Loucy (cell line): ENCODE results near the gene HS3ST2.

Experiments used
- H2AFZ ChIP-seq: fragments of 200-600 bp; sonication (generic); 2 replicates; pipeline ENCODE4 v1.6.0; 2016; ENCODE audit warnings: antibody characterized with exemption, mild to moderate bottlenecking, low read length, moderate library complexity
- H3F3A ChIP-seq: fragments of 200-600 bp; 2 replicates; pipeline ENCODE4 v1.6.0; 2016; ENCODE audit warnings: antibody characterized with exemption, low read depth, mild to moderate bottlenecking
- H3K27me3 ChIP-seq: fragments of 200-600 bp; sonication (generic); 2 replicates; pipeline ENCODE4 v1.6.1; 2014; ENCODE audit warnings: low read length, mild to moderate bottlenecking; ENCODE audit not compliant: insufficient read depth, poor library complexity, severe bottlenecking
- H3K36me3 ChIP-seq: fragments of 200-600 bp; sonication (generic); 2 replicates; pipeline ENCODE4 v1.6.1; 2016; ENCODE audit warnings: low read length; ENCODE audit not compliant: insufficient read depth
- H3K4me1 ChIP-seq: fragments of 200-600 bp; sonication (generic); 2 replicates; pipeline ENCODE4 v1.5.1; 2014; ENCODE audit warnings: low read length, mild to moderate bottlenecking; ENCODE audit not compliant: insufficient read depth, poor library complexity, severe bottlenecking
- H3K4me2 ChIP-seq: fragments of 200-600 bp; sonication (generic); 2 replicates; pipeline ENCODE4 v1.6.0; 2014; ENCODE audit warnings: antibody characterized with exemption, low read length, low read depth, mild to moderate bottlenecking; ENCODE audit not compliant: poor library complexity, severe bottlenecking
- H3K4me3 ChIP-seq: fragments of 200-600 bp; sonication (generic); 2 replicates; pipeline ENCODE4 v1.5.1; 2014; ENCODE audit warnings: low read length, mild to moderate bottlenecking, mixed read lengths; ENCODE audit not compliant: poor library complexity, severe bottlenecking
- H3K79me2 ChIP-seq: fragments of 200-600 bp; sonication (generic); 2 replicates; pipeline ENCODE4 v1.6.1; 2014; ENCODE audit warnings: low read length; ENCODE audit not compliant: insufficient read depth
- H3K9ac ChIP-seq: fragments of 200-600 bp; sonication (generic); 2 replicates; pipeline ENCODE4 v1.6.0; 2014; ENCODE audit warnings: mild to moderate bottlenecking, low read depth, low read length, moderate library complexity; ENCODE audit not compliant: poor library complexity, severe bottlenecking
- H3K9me2 ChIP-seq: fragments of 200-600 bp; sonication (generic); replicated peaks from 2 replicates; pipeline ENCODE4 v1.6.1; 2016; ENCODE audit warnings: low read depth, low read length, mixed read lengths
- H3K9me3 ChIP-seq: fragments of 200-600 bp; sonication (generic); 2 replicates; pipeline ENCODE4 v1.6.1; 2014; ENCODE audit warnings: mild to moderate bottlenecking, antibody characterized with exemption, low read length, low read depth; ENCODE audit not compliant: insufficient read depth
- H4K20me1 ChIP-seq: fragments of 200-600 bp; sonication (generic); 2 replicates; pipeline ENCODE4 v1.6.0; 2014; ENCODE audit warnings: antibody characterized with exemption, low read length, mild to moderate bottlenecking; ENCODE audit not compliant: insufficient read depth, poor library complexity, severe bottlenecking
- EZH2phosphoT487 ChIP-seq: fragments of 200-600 bp; IDR thresholded peaks from 2 replicates; pipeline ENCODE4 v1.6.1; 2018; ENCODE audit warnings: antibody characterized with exemption, mild to moderate bottlenecking, moderate library complexity, borderline replicate concordance
- TF ChIP-seq, protein P1 (sequence below): fragments of 200-600 bp; sonication (generic); conservative IDR thresholded peaks from 2 replicates; pipeline ENCODE4 v1.5.1; 2014; ENCODE audit warnings: mild to moderate bottlenecking, antibody characterized with exemption, low read length

Gene HS3ST2

DNA sequence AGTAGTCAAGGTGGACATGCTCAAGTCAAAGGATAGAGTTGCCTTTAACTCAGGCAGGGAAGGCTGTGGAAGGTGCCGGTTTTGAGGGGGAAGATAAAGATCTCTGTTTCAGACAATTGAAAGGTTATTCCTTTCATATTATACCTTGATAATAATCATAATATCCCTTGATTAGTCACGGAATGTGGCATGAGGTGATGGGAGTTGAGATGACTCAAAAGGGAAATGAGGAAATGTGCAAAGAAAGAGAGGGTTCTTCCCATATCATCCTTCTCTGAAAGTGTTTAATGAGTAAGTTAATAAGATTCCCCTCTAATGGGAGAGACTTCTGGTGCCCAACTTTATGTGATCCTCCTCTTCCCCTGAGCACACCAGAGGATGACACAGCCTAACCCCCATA lies 43.1 kb upstream of the HS3ST2 start:
- TF ChIP-seq, protein P1, sequence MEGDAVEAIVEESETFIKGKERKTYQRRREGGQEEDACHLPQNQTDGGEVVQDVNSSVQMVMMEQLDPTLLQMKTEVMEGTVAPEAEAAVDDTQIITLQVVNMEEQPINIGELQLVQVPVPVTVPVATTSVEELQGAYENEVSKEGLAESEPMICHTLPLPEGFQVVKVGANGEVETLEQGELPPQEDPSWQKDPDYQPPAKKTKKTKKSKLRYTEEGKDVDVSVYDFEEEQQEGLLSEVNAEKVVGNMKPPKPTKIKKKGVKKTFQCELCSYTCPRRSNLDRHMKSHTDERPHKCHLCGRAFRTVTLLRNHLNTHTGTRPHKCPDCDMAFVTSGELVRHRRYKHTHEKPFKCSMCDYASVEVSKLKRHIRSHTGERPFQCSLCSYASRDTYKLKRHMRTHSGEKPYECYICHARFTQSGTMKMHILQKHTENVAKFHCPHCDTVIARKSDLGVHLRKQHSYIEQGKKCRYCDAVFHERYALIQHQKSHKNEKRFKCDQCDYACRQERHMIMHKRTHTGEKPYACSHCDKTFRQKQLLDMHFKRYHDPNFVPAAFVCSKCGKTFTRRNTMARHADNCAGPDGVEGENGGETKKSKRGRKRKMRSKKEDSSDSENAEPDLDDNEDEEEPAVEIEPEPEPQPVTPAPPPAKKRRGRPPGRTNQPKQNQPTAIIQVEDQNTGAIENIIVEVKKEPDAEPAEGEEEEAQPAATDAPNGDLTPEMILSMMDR, result no peak
- TF ChIP-seq EZH2phosphoT487, result no peak
- H3K9me2 ChIP-seq, result no peaks in the 10 kb centered on the region

DNA sequence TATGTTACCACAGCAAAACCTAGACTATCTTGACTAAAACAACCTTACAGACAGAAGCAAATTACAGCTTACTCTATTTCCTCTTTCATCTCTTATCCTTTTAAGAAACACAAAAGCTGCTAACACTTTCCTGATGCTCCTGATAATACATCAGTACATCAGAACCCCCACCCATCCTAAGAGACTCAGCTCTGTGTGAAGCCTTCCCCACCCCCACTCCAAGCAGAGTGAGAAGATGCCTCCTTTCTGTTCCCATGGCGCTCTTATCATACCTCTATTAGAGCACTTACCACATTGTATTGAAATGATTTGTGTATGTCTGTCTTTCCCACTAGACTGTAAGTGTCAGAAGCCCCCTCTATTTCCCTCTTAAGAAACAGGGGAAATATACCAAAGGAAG lies 42.4 kb upstream of the HS3ST2 start:
- Histone ChIP-seq H3K27me3 (no peaks in the 10 kb centered on the region), H2AFZ (no peak overlapping the region), H3K4me2 (no peak overlapping the region), H3K79me2 (no peaks in the 10 kb centered on the region), H3F3A (no peaks in the 10 kb centered on the region), H3K36me3 (no peaks in the 10 kb centered on the region), H3K9ac (no peak overlapping the region), H3K9me3 (no peaks in the 10 kb centered on the region), H3K9me2 (no peaks in the 10 kb centered on the region), H3K4me3 (no peak overlapping the region), H3K4me1 (no peaks in the 10 kb centered on the region), H4K20me1 (no peaks in the 10 kb centered on the region)
- no peak for TF ChIP-seq EZH2phosphoT487
- TF ChIP-seq, protein P1, result no peak

More for the DNA sequence above, 43.1 kb upstream of the HS3ST2 start:
- H4K20me1 ChIP-seq, result no peaks in the 10 kb centered on the region
- H3K9me3 ChIP-seq, result no peaks in the 10 kb centered on the region
- no peak overlapping the region for H3K4me3 ChIP-seq
- H3K79me2 ChIP-seq, result no peaks in the 10 kb centered on the region
- no peaks in the 10 kb centered on the region for H3K27me3 ChIP-seq
- H3K36me3 ChIP-seq, result no peaks in the 10 kb centered on the region
- no peak overlapping the region for H3K4me2 ChIP-seq
- no peaks in the 10 kb centered on the region for H3K4me1 ChIP-seq
- H3F3A ChIP-seq, result no peaks in the 10 kb centered on the region
- no peak overlapping the region for H3K9ac ChIP-seq
- no peak overlapping the region for H2AFZ ChIP-seq

DNA sequence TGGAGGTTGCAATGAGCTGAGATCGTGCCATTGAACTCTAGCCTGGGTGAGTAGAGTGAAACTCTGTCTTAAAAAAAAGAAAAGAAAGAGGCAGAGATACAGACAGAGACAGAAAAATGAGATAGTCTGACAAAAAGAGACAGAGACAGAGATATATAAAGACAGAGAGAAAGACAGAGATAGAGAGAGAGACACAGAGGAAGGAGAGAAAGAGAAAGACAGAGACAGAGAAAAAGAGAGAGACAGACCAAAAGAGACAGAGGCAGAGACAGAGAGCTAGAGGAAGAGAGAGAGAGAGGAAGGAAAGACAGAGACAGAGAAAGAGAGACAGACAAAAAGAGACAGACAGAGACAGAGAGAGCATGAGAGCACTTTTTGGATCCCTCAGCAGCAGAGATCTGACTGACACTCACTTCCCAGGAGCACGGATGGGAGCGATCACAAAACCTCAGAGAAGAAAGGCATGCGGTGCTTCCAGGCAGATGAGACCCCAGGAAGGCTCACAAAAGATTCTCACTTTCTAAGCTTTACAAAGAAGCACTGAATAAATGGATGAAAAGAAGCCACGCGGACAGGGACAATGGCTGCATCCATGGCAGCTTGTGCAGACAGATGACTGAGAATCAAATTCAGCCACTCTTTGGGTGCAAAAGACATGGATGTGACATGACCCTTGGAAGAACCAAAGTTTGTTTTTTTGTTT lies 38.6 kb upstream of the HS3ST2 start:
- no peaks in the 10 kb centered on the region for H3K9me2 ChIP-seq
- H4K20me1 ChIP-seq, result no peaks in the 10 kb centered on the region
- H3K4me2 ChIP-seq, result no peak overlapping the region
- no peak overlapping the region for H3K4me3 ChIP-seq
- H3K79me2 ChIP-seq, result no peaks in the 10 kb centered on the region
- no peaks in the 10 kb centered on the region for H3K9me3 ChIP-seq
- H3K36me3 ChIP-seq, result no peaks in the 10 kb centered on the region
- no peak for TF ChIP-seq EZH2phosphoT487
- TF ChIP-seq, protein P1, result no peak
- peaks cover 10% of the 10 kb centered on the region for H3K4me1 ChIP-seq
- no peak overlapping the region for H2AFZ ChIP-seq
- no peaks in the 10 kb centered on the region for H3F3A ChIP-seq
- no peak overlapping the region for H3K9ac ChIP-seq
- H3K27me3 ChIP-seq, result no peaks in the 10 kb centered on the region
